WTC11 (cell line): ENCODE measurements around the gene SHROOM1. TPM values are rescaled to one million over a fixed set of nuclear protein-coding genes. Genes with fewer than 3 reads are reported as not detected.

Experiments
- ATAC-seq: fragments of 200-7000 bp; cut with Tn5 transposase; 2 replicates; pipeline ENCODE4 v1.10.0; 2021; ENCODE audit warnings: mild to moderate bottlenecking, moderate library complexity
- CTCF ChIA-PET: fragments of 300-600 bp; sonication (Branson Sonifier 250); formaldehyde crosslinking; loops from one replicate; lab custom pipeline; 2021; ENCODE audit warnings: antibody characterized with exemption; lab: Charles Lee
- POLR2A ChIA-PET: fragments of 350-600 bp; sonication (Branson Sonifier 250); formaldehyde crosslinking; loops from one replicate; lab custom pipeline; 2021; ENCODE audit warnings: antibody characterized with exemption; lab: Charles Lee
- DNase-seq: peaks from one replicate; pipeline ENCODE4 v3.0.0; 2021; ENCODE audit warnings: low spot score
- H3K27ac Mint-ChIP-seq: 2 replicates; pipeline ENCODE4 v1.8.0; 2021; ENCODE audit warnings: mixed read lengths
- H3K27me3 Mint-ChIP-seq: 2 replicates; pipeline ENCODE4 v1.8.0; 2021; ENCODE audit warnings: low read depth, mild to moderate bottlenecking, moderate library complexity, mixed read lengths
- H3K36me3 Mint-ChIP-seq: 2 replicates; pipeline ENCODE4 v1.8.0; 2021; ENCODE audit warnings: mixed read lengths
- H3K4me1 Mint-ChIP-seq: 2 replicates; pipeline ENCODE4 v1.8.0; 2022; ENCODE audit warnings: mixed read lengths
- H3K4me3 Mint-ChIP-seq: 2 replicates; pipeline ENCODE4 v1.8.0; 2021; ENCODE audit warnings: mild to moderate bottlenecking, moderate library complexity, mixed read lengths
- H3K9me3 Mint-ChIP-seq: 2 replicates; pipeline ENCODE4 v1.8.0; 2021; ENCODE audit warnings: mixed read lengths
- ATF6 ChIP-seq: sonication (generic); formaldehyde crosslinking; IDR thresholded peaks from 2 replicates; pipeline ENCODE4 v1.8.1; 2023; ENCODE audit warnings: mild to moderate bottlenecking, missing genetic modification reagents
- CBFB ChIP-seq: sonication (generic); formaldehyde crosslinking; IDR thresholded peaks from 2 replicates; pipeline ENCODE4 v1.8.1; 2022; ENCODE audit warnings: mild to moderate bottlenecking, low read depth, missing genetic modification reagents
- CREB1 ChIP-seq: sonication (generic); formaldehyde crosslinking; IDR thresholded peaks from 2 replicates; pipeline ENCODE4 v1.8.0; 2023; ENCODE audit warnings: mild to moderate bottlenecking, missing genetic modification reagents
- E2F4 ChIP-seq: sonication (generic); formaldehyde crosslinking; IDR thresholded peaks from 2 replicates; pipeline ENCODE4 v1.8.1; 2022; ENCODE audit warnings: low read depth, mild to moderate bottlenecking, moderate library complexity, missing genetic modification reagents, borderline replicate concordance
- ELF4 ChIP-seq: sonication (generic); formaldehyde crosslinking; IDR thresholded peaks from 2 replicates; pipeline ENCODE4 v1.8.1; 2022; ENCODE audit warnings: low read depth, mild to moderate bottlenecking, moderate library complexity, missing genetic modification reagents
- ESRRA ChIP-seq: sonication (generic); formaldehyde crosslinking; IDR thresholded peaks from 2 replicates; pipeline ENCODE4 v1.8.1; 2022; ENCODE audit warnings: mild to moderate bottlenecking, missing genetic modification reagents, borderline replicate concordance
- GABPB1 ChIP-seq: sonication (generic); formaldehyde crosslinking; IDR thresholded peaks from 2 replicates; pipeline ENCODE4 v1.8.1; 2023; ENCODE audit warnings: mild to moderate bottlenecking, missing genetic modification reagents
- HMGA2 ChIP-seq: fragments of 250-450 bp; sonication (Bioruptor Pico); IDR thresholded peaks from 2 replicates; pipeline ENCODE4 v1.4.0; 2021; ENCODE audit warnings: mild to moderate bottlenecking, moderate library complexity
- MLX ChIP-seq: sonication (generic); formaldehyde crosslinking; IDR thresholded peaks from 2 replicates; pipeline ENCODE4 v1.8.1; 2023; ENCODE audit warnings: mild to moderate bottlenecking, missing genetic modification reagents, moderate library complexity
- NFATC4 ChIP-seq: fragments of 250-450 bp; sonication (Bioruptor Pico); IDR thresholded peaks from 2 replicates; pipeline ENCODE4 v1.9.0; 2021; ENCODE audit warnings: mild to moderate bottlenecking
- NR3C1 ChIP-seq: sonication (generic); formaldehyde crosslinking; conservative IDR thresholded peaks from 2 replicates; pipeline ENCODE4 v1.8.1; 2023; ENCODE audit warnings: low read depth, mild to moderate bottlenecking, missing genetic modification reagents
- PRDM15 ChIP-seq: sonication (generic); formaldehyde crosslinking; IDR thresholded peaks from 2 replicates; pipeline ENCODE4 v1.8.0; 2022; ENCODE audit warnings: missing genetic modification reagents
- PRRX2 ChIP-seq: fragments of 250-450 bp; sonication (Bioruptor Pico); IDR thresholded peaks from 2 replicates; pipeline ENCODE4 v1.8.0; 2021; ENCODE audit warnings: mild to moderate bottlenecking
- RORB ChIP-seq: fragments of 250-450 bp; sonication (Bioruptor Pico); IDR thresholded peaks from 2 replicates; pipeline ENCODE4 v1.9.0; 2021; ENCODE audit warnings: mild to moderate bottlenecking
- STAT6 ChIP-seq: sonication (generic); formaldehyde crosslinking; conservative IDR thresholded peaks from 2 replicates; pipeline ENCODE4 v1.8.1; 2023; ENCODE audit warnings: mild to moderate bottlenecking, low read depth, missing genetic modification reagents, moderate library complexity
- USF2 ChIP-seq: sonication (generic); formaldehyde crosslinking; IDR thresholded peaks from 2 replicates; pipeline ENCODE4 v1.8.1; 2023; ENCODE audit warnings: mild to moderate bottlenecking, missing genetic modification reagents, moderate library complexity
- ZMAT4 ChIP-seq: fragments of 250-450 bp; sonication (Bioruptor Pico); IDR thresholded peaks from 2 replicates; pipeline ENCODE4 v1.9.0; 2021; ENCODE audit warnings: mild to moderate bottlenecking
- ZNF219 ChIP-seq: sonication (generic); formaldehyde crosslinking; IDR thresholded peaks from 2 replicates; pipeline ENCODE4 v1.8.0; 2023; ENCODE audit warnings: missing genetic modification reagents, mild to moderate bottlenecking, borderline replicate concordance
- ZNF281 ChIP-seq: sonication (generic); formaldehyde crosslinking; IDR thresholded peaks from 2 replicates; pipeline ENCODE4 v1.8.0; 2023; ENCODE audit warnings: mild to moderate bottlenecking, missing genetic modification reagents
- ZNF317 ChIP-seq: sonication (generic); formaldehyde crosslinking; IDR thresholded peaks from 2 replicates; pipeline ENCODE4 v1.8.1; 2023; ENCODE audit warnings: low read depth, mild to moderate bottlenecking, moderate library complexity, missing genetic modification reagents, borderline replicate concordance
- ZNF396 ChIP-seq: fragments of 250-450 bp; sonication (Bioruptor Pico); IDR thresholded peaks from 2 replicates; pipeline ENCODE4 v1.8.0; 2021; ENCODE audit warnings: mild to moderate bottlenecking, moderate library complexity, borderline replicate concordance
- ZNF416 ChIP-seq: fragments of 250-450 bp; sonication (Bioruptor Pico); IDR thresholded peaks from 2 replicates; pipeline ENCODE4 v1.9.0; 2021; ENCODE audit warnings: mild to moderate bottlenecking, inconsistent platforms
- total RNA-seq: library from RNA; stranded (reverse); gene quantifications from 3 replicates; pipeline ENCODE4 v1.2.3, GENCODE V29; 2021

Gene SHROOM1
- total RNA-seq, 1 experiment from 2014 or later: 8.1 TPM

GRCh38 chr5:132791026-132791425 lies 39.4 kb downstream of the SHROOM1 start (continued):
- TF ChIP-seq ZNF219 (no peak), ZNF396 (CRISPR knock-in tag) (no peak), PRRX2 (no peak), PRDM15 (CRISPR knock-in tag) (no peak), ELF4 (CRISPR knock-in tag) (no peak), ZNF416 (CRISPR knock-in tag) (no peak)

GRCh38 chr5:132790201-132790865 lies 40.1 kb downstream of the SHROOM1 start:
- ATAC-seq (no peak), DNase-seq (no peak)
- no peak overlapping the region for H3K27ac Mint-ChIP-seq
- no peak overlapping the region for H3K4me3 Mint-ChIP-seq
- peaks cover 6% of the 10 kb centered on the region for H3K9me3 Mint-ChIP-seq
- POLR2A ChIA-PET: interaction anchor here (0.6 kb wide), 1 partner anchor 9 kb away, joined by 4 read pairs; no protein-coding TSS in a partner anchor
- H3K27me3 Mint-ChIP-seq: peaks cover 10% of the 10 kb centered on the region
- no peaks in the 10 kb centered on the region for H3K36me3 Mint-ChIP-seq
- CTCF ChIA-PET: interaction anchor here (1.0 to 1.4 kb wide), 3 partner anchors 17 to 37 kb away, joined by 4 to 7 read pairs (median 6); no protein-coding TSS in a partner anchor
- peaks cover 6% of the 10 kb centered on the region; the same call in 1 of the 2 replicates for H3K4me1 Mint-ChIP-seq
- TF ChIP-seq GABPB1 (CRISPR knock-in tag) (no peak), NR3C1 (CRISPR knock-in tag) (no peak), ATF6 (CRISPR knock-in tag) (no peak), NFATC4 (CRISPR knock-in tag) (no peak), CREB1 (CRISPR knock-in tag) (no peak), USF2 (CRISPR knock-in tag) (no peak), CBFB (CRISPR knock-in tag) (no peak), ZNF317 (CRISPR knock-in tag) (no peak), STAT6 (CRISPR knock-in tag) (no peak), ZNF281 (CRISPR knock-in tag) (no peak), ZMAT4 (no peak), MLX (CRISPR knock-in tag) (no peak), E2F4 (CRISPR knock-in tag) (no peak), RORB (CRISPR knock-in tag) (no peak), ESRRA (CRISPR knock-in tag) (no peak), HMGA2 (CRISPR knock-in tag) (no peak)
